Femur (tissue), 1 donor: ENCODE results near the gene KRTAP3-1.

Source experiments
- DNase-seq: peaks from one replicate; pipeline ENCODE4 v3.0.0-alpha.2; 2017

KRTAP3-1 gene

GRCh38 chr17:41013606-41014005 lies 4.7 kb upstream of the KRTAP3-1 start:
- DNase-seq = peak; percentile 27

GRCh38 chr17:41013181-41013580 lies 4.3 kb upstream of the KRTAP3-1 start:
- no peak for DNase-seq

- DNase-seq = no peak
These were observed 3.6 kb upstream of the KRTAP3-1 start for GRCh38 chr17:41012326-41013120.

- no peak for DNase-seq
These were observed 1.5 kb upstream of the KRTAP3-1 start for GRCh38 chr17:41010441-41010840.

GRCh38 chr17:41009936-41010335 lies 1.0 kb upstream of the KRTAP3-1 start:
- DNase-seq = no peak

GRCh38 chr17:41009301-41009760 lies 403 bp upstream of the KRTAP3-1 start:
- DNase-seq = no peak

- no peak for DNase-seq
These were observed 4.5 kb downstream of the KRTAP3-1 start for GRCh38 chr17:41004397-41004796.

- no peak for DNase-seq
These were observed 5.0 kb downstream of the KRTAP3-1 start for GRCh38 chr17:41003926-41004325.

GRCh38 chr17:41002814-41003213 lies 6.1 kb downstream of the KRTAP3-1 start:
- DNase-seq = no peak

- no peak for DNase-seq
These were observed 7.1 kb downstream of the KRTAP3-1 start for GRCh38 chr17:41001795-41002194.

GRCh38 chr17:40999563-40999962 lies 9.4 kb downstream of the KRTAP3-1 start, which contains the start of gene KRTAP3-2:
Gene KRTAP3-2 (minus strand): TSS chr17:40999906. CDS start chr17:40999853, 53 bp downstream.
- peak; percentile 28 for DNase-seq

- DNase-seq = no peak
These were observed 11.6 kb downstream of the KRTAP3-1 start for GRCh38 chr17:40997361-40997760.

- DNase-seq = no peak
These were observed 12.1 kb downstream of the KRTAP3-1 start for GRCh38 chr17:40996829-40997228.

GRCh38 chr17:40995116-40995515 lies 13.8 kb downstream of the KRTAP3-1 start:
- DNase-seq = no peak

- peak; percentile 17 for DNase-seq
These were observed 15.1 kb downstream of the KRTAP3-1 start, which contains the start of gene KRTAP3-3 for GRCh38 chr17:40993839-40994238. Gene KRTAP3-3 (minus strand): TSS chr17:40994164. CDS start chr17:40994097, 67 bp downstream.

- no peak for DNase-seq
These were observed 15.8 kb downstream of the KRTAP3-1 start for GRCh38 chr17:40993084-40993483.

GRCh38 chr17:40992666-40993065 lies 16.3 kb downstream of the KRTAP3-1 start:
- DNase-seq = no peak

- DNase-seq = no peak
These were observed 22.0 kb downstream of the KRTAP3-1 start for GRCh38 chr17:40986920-40987319.

- no peak for DNase-seq
These were observed 24.7 kb downstream of the KRTAP3-1 start, which contains the start of gene KRT40 for GRCh38 chr17:40984226-40984625. Gene KRT40 (minus strand): TSS chr17:40984326. CDS start chr17:40984273, 53 bp downstream.

- DNase-seq = no peak
These were observed 27.8 kb downstream of the KRTAP3-1 start for GRCh38 chr17:40981115-40981514.

GRCh38 chr17:40980596-40980995 lies 28.3 kb downstream of the KRTAP3-1 start:
- peak; percentile 81 for DNase-seq

- no peak for DNase-seq
These were observed 28.8 kb downstream of the KRTAP3-1 start for GRCh38 chr17:40980117-40980516.

GRCh38 chr17:40978575-40979151 lies 30.3 kb downstream of the KRTAP3-1 start:
- no peak for DNase-seq

- DNase-seq = no peak
These were observed 33.4 kb downstream of the KRTAP3-1 start for GRCh38 chr17:40975516-40975915.
